GM18858 (cell line): ENCODE measurements around the gene C2CD4D.
"Not testable (repeated sequence)": the region's sequence is repeated elsewhere in the genome, so short reads cannot be mapped to it uniquely, and the experiment has no call there.

ENCODE experiments used
- ATAC-seq: cut with Tn5 transposase; IDR thresholded peaks from one replicate; pipeline ENCODE4 v1.9.1; 2021; ENCODE audit not compliant: unreplicated experiment

C2CD4D gene

DNA sequence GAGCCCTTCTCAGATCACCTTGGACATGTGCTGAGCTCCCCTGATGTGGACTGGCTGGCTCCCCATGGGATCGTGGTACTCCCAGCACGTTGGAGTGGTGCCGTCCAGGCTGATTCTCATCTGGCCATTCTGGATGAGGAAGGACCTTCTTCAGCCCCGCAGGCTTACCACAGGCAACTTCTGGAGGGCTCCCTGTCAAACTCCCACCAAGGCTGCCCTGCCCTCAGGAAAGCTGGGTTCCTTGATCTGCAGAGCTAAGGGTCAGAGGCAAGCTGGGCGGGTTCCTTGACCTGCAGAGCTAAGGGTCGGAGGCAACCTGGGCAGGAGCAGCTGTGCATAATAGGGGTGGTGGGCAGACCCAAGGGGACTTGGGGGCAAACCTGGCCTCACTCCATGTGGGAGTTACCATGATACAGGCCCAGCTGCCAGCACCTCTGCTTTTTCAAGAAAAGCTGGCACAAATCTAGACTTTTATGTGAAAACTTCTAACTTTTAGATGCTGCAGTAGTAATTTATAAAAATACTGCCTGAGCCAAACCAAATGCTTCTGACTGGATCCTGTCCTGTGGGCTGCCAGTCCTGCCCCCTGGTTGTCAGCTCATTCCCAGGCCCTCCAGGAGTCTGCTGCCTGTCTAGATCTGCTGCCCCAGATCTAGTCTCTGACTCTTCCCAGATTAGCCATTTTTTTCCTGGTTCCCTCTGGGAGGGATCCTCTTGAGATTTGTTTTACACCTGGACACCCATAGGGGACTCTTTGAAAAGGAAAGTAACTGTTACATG lies 19.5 kb upstream of the C2CD4D start:
- ATAC-seq = no peak

DNA sequence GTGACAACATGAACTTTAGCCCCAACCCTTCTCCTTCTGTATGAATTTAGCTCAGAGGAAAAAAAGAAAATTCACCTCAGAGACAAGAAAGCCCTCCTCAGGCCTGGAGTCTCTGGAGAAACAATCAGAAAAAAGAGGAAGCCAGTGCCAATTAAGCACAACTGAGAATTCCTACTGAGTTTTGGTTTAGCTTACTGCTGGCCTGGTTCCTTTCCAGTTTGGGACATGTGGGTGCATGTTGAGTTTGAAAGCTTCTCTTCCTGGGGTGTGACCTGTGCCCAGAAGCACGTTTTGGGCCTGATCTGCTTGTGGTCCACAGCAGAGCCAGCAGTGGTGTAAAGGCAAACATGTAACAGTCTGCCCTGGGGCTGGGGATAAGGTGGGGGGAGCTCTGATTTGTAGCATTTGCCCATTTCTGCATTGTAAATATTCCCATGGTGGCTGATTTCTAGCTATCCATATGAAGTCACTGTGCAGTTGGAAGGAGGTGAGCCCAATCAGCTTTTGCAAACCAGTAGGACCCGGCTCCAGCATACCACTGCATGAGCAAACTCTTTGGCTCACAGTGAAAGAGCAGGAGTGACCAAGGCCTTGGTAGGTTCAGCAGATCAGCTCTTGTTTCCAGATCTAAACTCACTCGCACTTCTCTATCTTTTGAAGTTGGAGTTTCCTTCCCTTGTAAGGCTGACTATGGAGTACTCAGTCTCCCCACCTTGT lies 18.6 kb upstream of the C2CD4D start:
- no peak for ATAC-seq

DNA sequence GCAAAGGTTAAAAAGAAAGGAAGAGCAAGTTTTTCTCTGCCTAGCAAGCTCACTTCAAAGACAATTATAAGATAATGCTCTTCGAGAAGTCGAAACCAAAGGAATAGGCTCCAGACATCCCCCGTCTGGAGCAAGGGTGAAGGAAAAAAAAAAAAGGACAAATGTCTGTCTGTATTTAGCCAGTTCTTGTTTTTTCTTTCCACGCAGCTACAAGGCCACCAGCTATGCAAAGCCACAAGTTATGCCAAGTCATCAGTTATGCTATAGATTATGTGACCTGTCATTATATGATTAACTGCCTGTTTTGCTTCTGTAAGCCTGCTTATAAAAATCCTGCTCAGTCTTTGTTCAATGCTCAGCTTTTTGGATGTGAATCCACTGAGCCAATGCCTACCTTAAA lies 16.3 kb upstream of the C2CD4D start:
- ATAC-seq = no peak

DNA sequence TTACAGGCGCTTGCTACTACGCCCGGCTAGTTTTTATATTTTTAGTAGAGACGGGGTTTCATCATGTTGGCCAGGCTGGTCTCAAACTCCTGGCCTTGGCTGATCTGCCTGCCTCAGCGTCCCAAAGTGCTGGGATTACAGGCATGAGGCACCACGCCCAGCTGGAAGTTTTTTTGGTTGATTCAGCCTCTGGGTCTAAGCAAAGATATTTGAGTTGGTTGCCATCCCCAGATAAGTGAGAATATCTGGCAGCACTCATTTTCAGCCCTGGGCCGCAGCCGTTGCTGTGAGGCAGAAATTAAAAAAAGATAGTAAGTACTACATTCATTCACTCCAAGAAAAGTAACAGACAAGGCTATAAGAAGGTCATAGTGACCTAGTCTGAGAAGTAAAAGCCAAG lies 15.9 kb upstream of the C2CD4D start:
- ATAC-seq = not testable (repeated sequence)

DNA sequence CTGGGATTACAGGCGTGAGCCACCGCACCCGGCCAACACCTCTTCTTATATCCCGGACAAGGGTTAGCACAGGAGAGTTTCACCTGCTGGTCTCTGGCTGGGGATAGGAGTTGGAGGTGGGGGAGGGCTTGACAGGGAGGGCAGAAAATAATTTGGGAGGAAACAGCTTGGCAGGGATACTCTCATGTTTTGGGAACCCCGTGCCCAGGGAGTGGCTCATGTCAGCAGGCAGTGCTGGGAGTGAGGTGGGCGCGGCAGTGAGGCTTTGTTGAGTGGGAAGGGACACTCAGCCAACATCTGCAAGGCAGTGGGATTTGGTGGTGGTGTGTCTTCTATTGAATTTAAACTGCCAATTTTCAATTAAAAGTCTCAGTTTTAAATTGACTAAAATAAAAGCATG lies 15.0 kb upstream of the C2CD4D start:
- ATAC-seq = no peak

DNA sequence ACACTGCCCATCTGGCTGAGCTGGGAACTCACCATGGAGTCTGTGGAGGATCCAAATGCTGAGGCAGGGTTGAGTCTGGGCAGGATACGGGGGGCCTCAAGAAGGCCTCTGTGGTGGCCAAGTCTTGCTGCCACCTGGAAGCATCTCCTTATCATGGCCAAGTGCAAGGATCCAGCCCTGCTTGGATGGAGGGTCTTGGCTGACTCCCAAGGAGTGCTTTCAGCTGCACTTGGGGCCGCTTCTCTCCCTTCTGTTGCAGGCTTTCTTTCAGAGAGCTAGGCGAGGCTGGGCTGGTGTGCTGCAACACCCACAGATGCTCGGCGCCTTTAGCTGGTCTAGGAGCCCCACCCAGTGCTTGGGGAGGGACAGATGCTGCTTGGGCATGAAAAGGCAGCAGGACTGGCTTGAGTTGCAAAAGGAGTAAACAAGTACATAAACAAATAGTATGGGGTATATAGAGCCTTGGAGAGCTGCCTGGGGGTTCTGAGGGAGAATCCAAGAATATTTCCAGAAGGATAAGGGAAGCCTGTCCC lies 13.9 kb upstream of the C2CD4D start, which contains the start of gene THEM5:
Gene THEM5 (minus strand): TSS at position 302 of the 533 bp plus-strand sequence. CDS start 147 bp downstream, at position 155.
- no peak for ATAC-seq

DNA sequence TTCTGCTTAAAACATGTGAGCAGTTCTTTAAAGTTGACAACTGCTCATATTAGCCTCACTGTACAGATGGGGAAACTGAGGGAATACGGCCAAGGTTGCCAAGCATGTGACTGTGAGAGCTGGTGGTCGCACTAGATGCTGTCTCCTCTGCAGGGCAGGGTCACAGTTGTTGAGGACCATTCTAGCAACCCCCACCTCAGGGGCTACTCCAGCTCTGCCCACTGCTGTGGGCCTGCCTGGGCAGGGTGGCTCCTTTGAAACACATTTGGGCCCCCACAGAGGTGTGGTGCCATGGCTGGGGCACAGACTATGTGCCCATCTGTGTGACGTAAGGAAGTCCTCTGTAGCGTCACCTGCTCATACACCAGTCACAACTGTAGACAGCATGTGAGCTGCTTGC lies 13.1 kb upstream of the C2CD4D start:
- ATAC-seq = no peak

DNA sequence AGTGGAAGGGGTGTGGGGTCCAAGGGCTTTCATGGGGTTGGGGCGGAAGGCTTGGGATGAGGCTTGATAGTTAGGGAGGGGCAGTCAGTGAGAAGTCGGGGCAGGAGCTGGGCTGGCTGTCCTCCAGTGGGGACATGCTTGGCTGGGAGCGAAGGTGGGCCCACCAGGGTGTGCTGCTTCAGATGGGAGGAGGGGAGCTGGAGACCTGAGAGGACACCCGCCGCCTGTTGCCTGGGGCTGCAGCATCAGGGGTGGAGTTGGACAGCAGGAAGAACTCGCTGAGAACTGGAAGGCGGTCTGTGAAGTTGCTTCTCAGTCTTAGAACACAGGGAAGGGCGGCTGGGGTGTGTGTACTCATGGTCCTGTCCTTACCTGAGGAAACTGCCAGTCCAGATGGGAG lies 12.3 kb upstream of the C2CD4D start:
- no peak for ATAC-seq

DNA sequence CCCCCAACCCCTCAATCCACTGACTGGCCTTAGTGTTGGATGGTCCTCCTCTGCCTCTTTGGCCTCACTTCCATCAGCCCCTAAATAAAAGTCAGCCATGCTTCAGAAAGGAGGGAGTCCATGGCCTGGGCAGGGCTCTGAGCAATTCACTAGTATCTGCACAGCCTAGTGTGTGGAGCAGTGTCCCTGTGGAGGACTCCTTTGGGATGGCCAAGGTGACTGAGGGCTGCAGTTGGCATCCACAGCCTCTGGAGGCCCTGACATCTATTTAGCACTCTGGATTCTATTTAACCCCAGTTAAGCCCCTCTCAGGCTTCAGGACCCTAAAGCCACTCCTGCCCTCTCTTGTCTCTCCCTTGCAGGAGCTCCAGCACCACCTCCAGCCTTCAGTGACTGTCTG lies 10.3 kb upstream of the C2CD4D start:
- no peak for ATAC-seq

DNA sequence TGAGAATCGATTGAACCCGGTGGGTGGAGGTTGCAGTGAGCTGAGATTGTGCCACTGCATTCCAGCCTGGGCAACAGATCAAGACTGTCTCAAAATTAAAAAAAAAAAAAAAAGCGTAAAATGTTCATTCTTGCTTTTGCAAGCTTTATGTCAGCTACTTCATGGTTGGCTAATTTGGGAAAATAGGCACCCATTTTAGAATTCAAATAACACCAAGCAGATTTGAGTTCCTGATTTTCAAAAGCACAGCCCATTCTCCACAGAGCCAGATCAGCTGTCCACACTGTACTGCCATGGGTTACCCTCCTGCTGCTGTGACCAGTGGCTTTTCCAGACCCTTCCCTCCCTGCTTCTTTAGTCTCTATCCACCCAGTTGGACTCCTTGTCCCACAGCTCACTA lies 9.5 kb upstream of the C2CD4D start:
- ATAC-seq = no peak

DNA sequence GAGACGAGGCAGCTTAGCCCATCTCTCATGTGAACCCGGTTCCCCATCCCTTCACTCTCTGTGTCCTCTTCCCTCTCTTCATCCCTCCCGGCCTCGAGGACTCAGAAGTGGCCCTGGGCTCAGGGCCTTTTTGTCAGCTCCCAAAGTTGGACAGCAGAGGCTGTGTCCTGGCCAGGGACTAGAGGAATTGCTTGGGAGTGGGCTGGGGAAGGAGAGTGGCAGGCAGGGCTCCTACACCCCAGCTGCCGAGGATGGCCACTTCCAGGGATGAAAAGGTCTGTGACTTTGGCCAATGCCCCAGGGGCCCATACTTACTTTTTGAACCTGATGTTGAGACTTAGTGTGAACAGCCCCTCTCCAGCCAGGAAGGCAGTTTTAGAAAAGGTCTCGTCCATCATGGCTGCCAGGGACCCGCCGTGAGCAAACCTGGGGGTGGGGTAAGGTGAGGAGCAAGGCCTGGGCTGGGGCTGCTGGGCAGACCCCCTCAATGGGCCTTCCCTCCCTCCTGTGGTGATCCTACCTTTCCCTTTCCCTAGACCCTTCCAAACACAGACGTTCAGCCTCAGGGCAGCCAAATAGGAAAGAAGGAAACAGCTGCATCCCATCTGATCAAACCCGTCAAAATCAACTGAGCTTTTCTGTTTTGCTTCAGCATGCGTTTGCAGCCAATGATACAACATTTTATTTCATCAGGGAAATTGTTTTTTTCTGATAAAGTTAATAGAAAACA lies 8.4 kb upstream of the C2CD4D start:
- ATAC-seq = no peak

DNA sequence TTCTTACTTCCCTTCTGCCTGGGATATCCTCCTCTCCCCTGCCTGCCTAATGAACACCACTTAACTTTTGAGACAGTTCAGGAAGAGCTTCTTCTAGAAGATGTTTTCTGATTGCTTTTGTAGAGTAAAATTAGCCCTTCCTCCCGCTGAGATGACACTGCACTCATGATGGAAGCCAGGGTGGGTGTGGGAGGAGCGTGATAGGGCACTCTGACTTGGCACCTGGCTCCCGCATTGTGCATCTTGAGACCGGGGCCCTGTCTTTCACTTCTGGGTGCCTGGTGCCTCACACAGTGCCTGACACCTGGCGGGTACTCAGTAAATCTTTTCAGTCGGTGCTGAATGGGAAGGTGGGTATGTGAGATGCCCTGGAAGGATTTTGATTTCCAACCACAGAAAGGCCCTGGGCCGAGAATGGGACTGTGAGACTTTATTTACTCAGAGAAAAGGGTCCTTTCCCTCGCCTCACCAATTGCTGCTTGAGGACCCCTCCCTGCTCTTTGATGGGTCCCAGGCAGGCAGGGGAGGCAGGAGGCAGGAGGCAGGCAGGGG lies 7.1 kb upstream of the C2CD4D start:
- ATAC-seq = no peak

DNA sequence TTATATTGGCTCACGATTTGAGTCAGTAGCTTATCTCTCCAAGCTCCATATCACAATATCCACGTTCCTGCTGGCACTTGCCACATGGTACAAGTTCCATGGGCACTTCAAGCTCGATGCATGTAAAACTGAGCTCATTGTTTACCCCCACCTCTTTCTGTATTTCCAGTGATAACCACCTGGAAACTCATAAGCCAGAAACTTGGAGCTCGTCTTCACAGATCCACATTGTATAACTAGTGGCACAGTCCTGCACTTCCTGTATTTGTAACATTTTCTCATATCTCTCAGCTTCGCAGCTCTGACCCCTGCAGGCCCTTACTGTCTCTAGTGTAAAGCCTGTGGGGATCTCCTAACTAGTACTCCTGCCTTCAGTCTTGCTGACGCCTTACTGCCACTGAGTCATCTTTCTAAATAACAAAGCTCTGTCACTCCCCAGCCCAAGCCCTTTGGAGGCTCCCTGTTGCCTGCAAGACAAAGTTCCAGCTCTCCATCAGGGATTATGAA lies 6.5 kb upstream of the C2CD4D start:
- no peak for ATAC-seq

DNA sequence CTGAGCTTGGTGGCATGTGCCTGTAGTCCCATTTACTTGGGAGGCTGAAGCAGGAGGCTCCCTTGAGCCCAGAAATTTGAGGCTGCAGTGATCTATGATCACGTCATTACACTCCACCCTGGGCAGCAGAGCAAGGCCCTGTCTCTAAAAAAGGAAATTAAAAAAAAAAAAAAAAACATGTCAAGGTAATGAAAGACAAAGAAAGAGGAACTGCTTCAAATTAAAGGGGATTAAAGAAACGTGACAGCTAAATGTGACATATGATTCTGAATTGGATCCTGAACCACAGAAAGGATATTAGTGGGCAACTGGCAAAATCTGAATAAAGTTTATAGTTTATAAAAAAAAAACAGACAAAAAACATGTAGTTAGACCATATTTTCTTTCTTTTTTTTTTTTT lies 3.8 kb upstream of the C2CD4D start:
- no peak for ATAC-seq

DNA sequence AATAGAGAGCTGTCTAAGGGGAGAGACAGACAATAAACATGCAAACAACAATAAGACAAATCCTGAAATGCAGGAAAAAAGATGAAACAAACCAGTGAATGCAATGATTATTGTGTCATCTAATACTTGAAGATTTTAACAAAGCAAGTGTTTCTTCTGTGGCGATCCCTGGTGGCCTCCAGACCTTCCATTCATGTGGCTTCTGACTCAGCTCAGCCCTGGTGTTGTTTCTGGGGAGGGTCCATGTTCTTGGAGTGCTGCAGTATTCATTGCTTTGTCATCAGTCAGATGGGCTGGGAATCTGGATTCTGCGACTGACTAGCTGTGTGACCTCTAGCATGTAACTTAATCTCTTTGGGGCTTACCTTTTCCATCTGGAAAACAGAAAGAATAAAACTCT lies 1.5 kb upstream of the C2CD4D start:
- ATAC-seq = no peak

DNA sequence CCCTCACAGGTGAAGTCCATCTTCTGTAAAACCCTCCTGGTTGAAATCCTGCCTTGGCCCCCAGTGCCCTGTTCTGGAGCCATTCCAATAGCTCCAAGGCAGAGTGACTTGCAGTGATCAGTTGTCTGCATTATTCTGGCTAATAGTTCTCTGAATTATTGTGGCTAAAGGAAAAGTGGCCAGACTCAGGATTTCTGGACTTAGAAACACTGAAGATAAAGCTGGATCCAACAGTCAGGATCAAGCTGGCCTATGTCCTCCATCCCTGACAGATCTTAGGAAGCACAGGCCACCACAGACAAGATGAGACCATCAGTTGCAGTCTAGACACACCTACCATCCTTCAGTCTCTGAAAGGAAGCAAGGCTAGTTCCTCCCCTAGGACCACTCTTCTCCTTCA lies 801 bp upstream of the C2CD4D start:
- ATAC-seq = no peak

DNA sequence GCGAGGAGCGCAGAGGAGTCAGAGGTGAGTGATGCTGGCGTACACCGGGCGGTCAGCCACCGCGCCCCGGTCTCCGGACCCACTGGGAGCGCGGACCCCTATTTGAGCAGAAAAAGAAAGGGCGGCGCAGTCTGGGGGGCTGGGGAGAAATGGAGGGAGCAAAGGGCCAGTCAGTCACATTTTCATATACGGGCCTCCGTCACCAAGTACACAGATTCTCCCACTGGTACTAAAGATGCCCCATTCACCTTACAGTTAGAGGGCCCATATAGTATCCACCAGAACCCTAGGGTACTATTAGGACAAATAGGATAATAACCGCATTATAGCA lies 573 bp downstream of the C2CD4D start:
- no peak for ATAC-seq

DNA sequence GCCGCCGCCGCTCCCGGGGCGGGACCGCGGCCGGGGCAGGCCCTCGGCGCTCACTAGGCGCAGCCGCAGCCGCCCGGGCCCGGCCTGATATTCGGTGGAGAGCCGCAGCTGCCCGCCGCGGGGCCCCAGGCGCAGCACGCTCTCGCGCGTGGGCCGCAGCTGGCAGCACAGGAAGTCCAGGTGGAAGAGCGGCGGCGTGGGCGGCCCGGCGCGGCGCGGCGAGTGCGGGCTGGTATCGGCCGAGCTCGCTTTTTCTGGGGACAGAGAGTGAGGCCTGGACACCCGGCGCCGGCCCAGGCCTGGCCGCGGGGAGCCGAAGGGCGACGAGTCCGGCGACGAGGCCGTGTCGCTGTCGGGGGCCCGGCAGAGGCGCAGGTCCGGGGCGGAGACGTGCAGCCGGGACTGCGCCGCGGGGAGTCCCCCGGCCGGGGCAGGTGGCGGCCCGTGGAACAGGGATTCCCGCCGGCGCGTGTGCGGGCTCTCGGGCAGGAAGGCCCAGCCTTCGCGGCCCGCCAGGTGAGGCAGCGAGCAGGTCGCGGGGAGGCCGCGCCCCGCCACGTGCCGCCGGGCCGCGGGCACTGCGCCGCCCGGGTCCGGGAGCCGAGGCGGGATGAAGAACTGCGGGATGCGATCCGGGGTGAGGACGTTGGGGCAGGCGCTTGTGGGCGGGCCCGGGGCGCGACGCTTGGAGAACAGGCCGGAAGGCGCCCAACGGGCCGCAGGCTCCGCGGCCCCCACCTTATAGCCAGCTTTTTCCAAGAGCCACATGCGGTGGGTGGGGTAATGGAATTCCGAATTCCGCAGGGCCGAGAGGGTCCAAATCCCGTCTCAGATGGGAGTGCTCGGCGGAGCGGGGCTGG lies 1.2 kb downstream of the C2CD4D start:
- no peak for ATAC-seq

DNA sequence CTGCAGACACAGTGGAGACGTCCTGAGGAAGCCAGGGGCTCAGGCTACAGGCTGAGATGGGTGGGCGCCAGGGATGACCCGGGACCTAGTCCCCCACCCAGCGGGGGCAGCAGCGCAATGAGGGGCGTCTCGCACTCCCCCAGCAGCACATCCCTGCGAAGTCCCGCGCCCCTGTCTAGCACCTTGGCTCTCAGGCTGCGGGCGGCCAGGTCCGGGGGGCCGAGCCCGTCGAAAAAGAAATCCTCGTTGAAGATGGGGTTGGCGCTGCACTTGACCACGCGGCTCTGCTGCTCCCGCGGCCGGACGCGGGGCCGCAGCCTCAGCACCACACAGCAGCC lies 1.8 kb downstream of the C2CD4D start:
- no peak for ATAC-seq

DNA sequence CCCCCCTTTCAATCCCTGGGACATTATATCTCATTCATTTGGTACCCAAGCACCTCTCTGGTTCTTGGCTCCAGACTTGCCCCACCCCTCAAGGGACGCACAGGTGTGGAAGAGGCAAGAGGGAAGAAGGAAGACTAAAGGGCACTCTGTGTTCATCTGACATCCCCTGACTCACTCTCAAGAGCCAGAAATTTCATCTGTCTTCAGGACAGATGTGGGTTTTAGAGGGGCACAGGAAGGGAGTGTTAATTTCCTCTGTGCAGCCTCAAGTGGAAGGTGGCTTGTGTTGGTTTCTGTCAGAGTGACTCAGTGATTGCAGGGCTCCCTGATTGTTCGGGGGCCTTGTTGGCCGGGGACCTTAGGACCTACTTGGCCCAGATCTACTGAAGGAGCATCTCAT lies 2.4 kb downstream of the C2CD4D start:
- ATAC-seq = no peak
